CD4-positive, alpha-beta T cell treated with Interferon gamma for 1 hour (primary cell): ENCODE results near the gene MB21D2.
"Not testable (repeated sequence)": the region's sequence is repeated elsewhere in the genome, so short reads cannot be mapped to it uniquely, and the experiment has no call there.

Experiments
- DNase-seq: peaks from one replicate; pipeline ENCODE4 v3.0.0-alpha.2; 2020

MB21D2 gene

DNA sequence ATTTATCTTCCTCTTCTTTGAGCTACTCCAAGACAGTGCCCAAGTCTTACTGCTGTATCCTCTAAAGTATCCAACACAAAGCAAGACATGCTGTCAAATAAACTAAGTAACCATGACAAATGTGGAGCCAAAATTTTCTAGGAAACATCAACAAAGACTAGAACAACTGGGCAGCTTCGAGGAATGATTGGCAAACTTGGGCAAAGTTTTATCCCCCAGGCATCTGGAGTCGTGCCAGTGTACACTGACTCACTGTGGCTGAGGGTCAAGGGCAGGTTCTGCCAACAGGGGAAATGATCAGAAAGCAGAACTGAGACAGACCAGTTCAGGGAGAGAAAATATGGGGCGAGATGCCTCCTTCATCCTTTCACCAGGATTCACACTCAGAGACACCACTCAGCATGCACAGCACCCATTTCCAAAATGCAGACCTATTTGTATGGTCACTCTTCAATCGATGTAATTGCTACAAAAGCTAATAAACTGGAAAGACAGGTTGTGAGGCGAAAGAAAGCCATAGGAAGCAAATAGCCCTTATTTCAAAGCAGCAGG, 65.8 kb downstream of the MB21D2 start:
- DNase-seq, result peak; percentile 40

GRCh38 chr3:192850451-192850981, 67.1 kb downstream of the MB21D2 start:
- no peak for DNase-seq

- DNase-seq, result not testable (repeated sequence)
These were observed 67.8 kb downstream of the MB21D2 start for GRCh38 chr3:192849821-192850220.

DNA sequence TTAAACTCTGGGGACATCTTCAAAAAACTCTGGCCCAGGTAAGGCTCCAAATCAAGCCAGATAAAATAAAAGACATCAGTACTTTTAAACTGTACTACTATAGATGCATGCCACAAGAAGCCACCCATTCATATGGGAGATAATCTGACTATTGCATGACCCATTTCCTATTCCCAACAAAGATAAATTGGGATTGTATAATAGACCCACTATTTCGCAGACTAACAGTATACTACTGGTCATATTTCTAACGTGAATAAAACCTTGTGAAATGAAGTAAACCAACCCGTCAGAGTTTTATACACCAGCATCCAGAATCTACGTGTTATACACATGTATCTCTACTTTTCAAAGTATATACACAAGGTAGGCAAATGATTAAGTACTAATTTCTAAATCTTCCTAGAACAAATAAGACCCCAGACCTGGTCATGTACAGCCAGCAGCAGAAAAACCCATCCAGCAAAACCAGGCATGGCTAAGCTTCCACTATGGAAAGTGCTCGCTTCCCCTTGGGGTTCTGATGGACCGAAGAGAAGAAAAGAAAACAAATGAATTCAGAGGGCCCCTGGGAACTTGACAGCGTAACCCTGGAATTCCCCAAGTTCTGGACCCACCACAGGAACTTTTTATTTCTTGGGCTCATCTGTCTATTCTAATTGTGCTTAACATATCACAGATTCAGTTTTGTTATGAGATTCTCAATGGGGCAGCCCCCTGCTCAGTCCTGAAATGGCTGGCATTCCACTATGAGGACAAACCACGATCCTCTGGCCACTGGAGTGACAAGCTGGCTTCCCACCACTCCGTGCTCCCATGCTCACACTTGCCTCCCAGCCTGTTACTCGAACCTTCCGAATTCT, 69.1 kb downstream of the MB21D2 start:
- DNase-seq, result no peak

DNA sequence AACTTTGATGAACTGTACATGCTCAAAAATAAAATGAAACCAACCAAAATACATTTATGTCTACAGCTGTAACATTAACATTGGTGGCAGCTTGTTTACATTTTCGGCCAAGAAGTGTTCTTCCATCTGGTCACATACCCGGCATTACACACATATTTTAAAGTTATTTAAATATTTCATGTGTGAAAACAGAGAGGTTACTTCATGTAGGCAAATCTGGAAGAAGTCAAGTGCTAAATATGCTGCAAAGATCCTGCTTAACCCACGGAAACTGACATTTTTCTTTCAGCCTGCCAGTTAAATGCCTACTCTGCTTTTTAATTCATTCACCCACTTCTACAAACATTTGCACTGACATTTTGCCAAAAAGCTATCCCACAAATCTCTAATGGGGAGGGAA, 69.7 kb downstream of the MB21D2 start:
- no peak for DNase-seq

GRCh38 chr3:192845526-192845855, 72.2 kb downstream of the MB21D2 start:
- no peak for DNase-seq

DNA sequence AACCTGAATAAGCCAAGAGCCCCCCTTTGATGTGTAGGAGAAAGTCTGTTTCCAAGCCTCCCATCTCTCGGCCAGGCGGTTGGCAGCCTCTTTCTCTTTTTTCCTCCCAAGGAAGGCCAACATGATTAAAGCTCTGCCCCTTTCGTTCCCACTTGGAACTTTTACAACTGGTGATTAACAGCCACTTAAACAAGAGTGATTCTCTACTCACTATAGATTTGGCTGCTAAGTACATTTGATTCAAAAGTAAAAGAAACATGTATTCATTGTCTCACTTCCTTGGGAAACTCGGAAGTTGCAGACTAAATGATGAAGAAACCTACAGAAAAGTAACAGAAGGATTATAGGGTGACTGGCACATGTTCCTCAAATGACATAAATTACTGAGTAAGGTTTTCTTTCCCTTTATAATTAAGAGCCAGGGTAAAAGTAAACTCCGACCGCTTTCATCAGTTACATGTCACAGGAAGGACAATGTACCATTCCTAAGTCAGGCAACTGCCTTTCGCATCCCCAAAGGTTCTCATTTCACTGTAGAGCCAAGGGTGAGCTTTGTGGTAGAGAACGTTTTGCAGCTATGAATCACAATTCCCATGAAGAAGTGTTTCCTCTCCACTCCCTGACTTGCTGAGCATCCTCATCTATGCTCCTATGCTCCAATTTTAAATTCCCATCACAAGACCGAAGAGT, 72.7 kb downstream of the MB21D2 start:
- no peak for DNase-seq

DNA sequence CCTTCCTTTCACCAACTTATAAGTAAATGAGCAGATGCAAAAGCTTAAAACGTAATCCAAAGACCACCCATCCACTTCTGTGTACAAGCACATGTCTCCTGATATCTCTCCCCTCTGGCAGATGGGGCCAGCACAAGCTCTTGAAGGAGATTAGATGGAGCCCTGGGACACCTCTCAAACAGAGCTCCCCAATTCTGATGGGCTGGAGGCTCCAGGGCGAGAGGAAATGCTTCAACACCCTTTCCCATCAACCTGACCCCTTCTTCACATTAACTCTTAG, 73.2 kb downstream of the MB21D2 start:
- DNase-seq, result no peak

- no peak for DNase-seq
These were observed 73.8 kb downstream of the MB21D2 start for GRCh38 chr3:192843723-192844485.

GRCh38 chr3:192843119-192843518, 74.5 kb downstream of the MB21D2 start:
- no peak for DNase-seq

GRCh38 chr3:192842711-192843110, 74.9 kb downstream of the MB21D2 start:
- DNase-seq, result no peak

DNA sequence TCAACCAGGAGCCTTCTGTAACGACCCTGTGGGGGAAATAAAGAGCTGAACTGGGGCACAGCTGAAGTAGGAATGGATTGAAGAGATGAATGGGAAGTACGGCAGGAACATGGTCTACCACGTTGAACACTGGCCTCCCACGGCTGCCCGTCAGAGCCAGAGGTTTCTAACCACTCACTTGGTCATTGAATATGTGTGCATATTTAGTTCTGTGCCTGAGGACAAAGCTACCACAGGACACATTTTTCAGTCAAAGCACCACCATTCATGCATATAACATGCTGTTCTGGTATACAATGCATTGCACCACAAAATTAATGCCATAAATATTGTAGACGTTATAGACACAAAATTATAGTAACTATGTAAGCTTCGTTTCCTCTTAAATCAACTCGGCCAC, 75.5 kb downstream of the MB21D2 start:
- DNase-seq, result no peak

- DNase-seq, result no peak
These were observed 76.2 kb downstream of the MB21D2 start for GRCh38 chr3:192841428-192841827.

- DNase-seq, result no peak
These were observed 77.4 kb downstream of the MB21D2 start for GRCh38 chr3:192840143-192840836.

DNA sequence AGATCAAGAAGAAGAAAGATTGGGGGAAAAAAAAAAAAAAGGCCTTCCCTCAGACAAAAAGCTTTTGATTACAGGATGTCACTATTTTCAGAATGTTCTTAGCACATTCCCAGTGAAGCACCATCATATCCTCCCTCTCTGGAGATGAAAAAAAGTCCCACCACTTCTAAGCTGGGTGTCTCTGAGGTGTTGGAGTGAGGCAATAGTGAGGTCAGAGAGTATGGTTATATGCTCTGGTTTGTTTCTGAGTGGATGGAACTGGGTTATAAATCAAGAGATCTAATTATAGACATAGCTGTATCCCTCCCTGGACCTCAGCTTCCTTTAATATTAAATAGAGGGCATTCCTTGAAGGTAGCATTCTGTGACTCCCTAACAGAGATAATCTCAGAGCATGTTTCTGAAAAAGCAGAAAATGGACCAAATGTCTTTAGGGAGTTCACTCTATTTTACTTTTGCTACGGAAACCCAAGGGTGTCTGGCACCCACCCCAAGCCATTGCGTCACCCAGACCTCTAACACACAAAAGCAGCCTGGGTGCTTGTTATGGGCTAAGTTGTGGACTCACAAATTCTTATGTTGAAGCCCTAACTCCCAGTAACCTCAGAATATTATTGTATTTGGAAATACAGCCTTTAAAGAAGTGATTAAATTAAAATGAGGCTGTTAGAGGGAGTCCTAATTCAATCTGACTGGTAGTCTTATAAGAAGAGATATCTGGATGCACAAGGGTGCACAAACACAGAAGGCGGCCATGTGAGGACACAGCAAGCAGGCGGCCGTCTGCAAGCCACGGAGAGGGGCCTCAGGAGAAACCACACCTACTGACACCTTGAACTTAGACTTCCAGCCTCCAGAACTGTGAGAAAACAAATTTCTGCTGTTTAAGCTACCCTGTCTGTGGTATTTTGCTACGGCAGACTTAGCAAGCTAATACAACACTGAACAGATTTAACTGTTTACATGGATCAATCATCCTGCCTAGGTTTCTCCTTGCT, 81.5 kb downstream of the MB21D2 start:
- DNase-seq, result no peak

DNA sequence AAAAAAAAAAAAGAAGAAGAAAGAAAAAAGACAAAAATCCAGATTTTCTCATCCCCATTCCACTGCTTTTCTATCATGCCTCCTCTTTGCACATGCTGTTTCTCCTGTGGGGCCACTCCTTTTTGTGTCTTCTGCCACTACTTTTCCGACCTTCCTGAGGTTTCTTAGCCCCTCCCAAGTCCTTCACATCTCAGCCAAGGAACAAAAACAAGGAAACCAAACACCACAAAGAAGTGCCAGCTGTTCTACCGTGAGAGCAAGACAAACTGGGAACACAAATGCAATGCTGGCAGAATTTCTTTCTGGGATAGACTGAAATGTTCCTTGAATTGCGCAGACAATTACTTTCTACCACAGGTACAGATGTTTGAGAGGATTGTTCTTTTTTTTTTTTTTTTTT, 83.2 kb downstream of the MB21D2 start:
- no peak for DNase-seq

- DNase-seq, result no peak
These were observed 84.3 kb downstream of the MB21D2 start for GRCh38 chr3:192833177-192833890.

DNA sequence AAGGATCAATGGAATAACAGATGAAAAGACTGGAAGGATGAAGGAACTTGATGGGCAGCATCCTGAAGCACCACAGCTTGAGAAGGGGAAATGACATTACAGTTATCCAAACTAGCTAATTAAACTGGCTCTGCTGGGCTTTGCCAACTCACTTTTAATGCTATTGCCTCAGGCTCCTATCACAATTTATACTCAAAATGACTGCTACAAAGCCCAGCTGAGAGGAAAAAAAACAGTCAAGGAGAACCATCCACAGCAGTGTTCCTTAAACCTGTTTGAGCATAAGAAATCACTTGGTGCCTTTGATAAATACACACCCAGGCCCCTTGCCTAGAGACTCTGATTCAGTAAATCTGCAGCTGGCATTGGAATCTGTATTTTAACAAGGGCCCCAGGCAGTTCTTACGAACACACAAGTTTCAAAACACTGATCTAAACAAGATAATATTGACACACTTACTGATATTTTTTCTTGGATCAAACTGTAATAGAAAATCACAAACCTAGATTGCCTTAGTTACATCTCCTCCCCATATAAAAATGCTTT, 85.8 kb downstream of the MB21D2 start:
- no peak for DNase-seq

DNA sequence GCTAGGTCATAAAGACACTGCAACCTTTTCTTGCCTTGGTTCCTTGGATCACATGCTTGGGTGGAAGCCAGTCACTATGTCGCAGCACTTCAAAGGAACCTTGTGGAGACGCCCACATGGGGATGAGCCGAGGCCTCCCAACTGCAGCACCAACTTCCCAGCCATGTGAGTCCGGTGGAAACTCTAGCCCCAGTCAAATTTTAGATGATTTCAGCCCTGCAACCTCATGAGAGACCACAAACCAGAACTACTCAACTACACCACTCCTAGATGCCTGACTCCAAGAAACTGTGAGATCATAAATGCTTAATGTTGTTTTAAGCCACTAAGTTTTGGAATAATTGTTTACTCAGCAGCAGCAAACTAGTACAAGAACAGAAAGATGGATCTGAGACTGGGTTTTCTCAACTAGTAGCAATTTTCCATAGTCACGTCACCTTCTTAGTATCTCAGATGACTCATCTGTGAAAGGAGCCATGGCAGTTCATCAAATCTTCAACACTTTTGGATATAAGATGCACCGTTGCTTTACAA, 86.5 kb downstream of the MB21D2 start:
- DNase-seq, result no peak
